Measurements from ENCODE around the gene PDS5B. TPM values are rescaled to one million over a fixed set of nuclear protein-coding genes. Genes with fewer than 3 reads are reported as not detected.

The PDS5B gene
- total RNA-seq, 1 experiment from 2014 or later, result 26.5 TPM

DNA sequence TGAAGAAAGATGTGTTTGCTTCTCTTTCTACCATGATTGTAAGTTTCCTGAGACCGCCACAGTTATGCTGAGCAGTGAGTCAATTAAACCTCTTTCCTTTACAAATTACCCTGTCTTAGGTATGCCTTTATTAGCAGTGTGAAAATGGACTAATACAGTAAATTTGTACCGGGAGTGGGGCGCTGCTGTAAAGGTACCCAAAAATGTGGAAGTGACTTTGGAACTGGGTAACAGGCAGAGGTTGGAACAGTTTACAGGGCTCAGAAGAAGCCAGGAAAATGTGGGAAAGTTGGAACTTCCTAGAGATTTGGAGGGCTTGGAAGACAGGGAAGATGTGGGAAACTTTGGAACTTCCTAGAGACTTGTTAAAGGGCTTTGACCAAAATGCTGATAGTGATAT is 9.2 kb upstream of the PDS5B start (continued):
- TF ChIP-seq, protein P1, sequence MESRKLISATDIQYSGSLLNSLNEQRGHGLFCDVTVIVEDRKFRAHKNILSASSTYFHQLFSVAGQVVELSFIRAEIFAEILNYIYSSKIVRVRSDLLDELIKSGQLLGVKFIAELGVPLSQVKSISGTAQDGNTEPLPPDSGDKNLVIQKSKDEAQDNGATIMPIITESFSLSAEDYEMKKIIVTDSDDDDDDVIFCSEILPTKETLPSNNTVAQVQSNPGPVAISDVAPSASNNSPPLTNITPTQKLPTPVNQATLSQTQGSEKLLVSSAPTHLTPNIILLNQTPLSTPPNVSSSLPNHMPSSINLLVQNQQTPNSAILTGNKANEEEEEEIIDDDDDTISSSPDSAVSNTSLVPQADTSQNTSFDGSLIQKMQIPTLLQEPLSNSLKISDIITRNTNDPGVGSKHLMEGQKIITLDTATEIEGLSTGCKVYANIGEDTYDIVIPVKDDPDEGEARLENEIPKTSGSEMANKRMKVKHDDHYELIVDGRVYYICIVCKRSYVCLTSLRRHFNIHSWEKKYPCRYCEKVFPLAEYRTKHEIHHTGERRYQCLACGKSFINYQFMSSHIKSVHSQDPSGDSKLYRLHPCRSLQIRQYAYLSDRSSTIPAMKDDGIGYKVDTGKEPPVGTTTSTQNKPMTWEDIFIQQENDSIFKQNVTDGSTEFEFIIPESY (IDR thresholded peaks at IDR 0.05; ENCODE audit: extremely low read depth, insufficient replicate concordance, low read length), result no peak
- TF ChIP-seq ZFX (IDR thresholded peaks at IDR 0.05), result no peak
- no peak for TF ChIP-seq JUND (IDR thresholded peaks at IDR 0.05)
- TF ChIP-seq YY1 (IDR thresholded peaks at IDR 0.05; ENCODE audit: extremely low read depth, insufficient replicate concordance, low read depth, low read length), result no peak
- TF ChIP-seq, protein P2, sequence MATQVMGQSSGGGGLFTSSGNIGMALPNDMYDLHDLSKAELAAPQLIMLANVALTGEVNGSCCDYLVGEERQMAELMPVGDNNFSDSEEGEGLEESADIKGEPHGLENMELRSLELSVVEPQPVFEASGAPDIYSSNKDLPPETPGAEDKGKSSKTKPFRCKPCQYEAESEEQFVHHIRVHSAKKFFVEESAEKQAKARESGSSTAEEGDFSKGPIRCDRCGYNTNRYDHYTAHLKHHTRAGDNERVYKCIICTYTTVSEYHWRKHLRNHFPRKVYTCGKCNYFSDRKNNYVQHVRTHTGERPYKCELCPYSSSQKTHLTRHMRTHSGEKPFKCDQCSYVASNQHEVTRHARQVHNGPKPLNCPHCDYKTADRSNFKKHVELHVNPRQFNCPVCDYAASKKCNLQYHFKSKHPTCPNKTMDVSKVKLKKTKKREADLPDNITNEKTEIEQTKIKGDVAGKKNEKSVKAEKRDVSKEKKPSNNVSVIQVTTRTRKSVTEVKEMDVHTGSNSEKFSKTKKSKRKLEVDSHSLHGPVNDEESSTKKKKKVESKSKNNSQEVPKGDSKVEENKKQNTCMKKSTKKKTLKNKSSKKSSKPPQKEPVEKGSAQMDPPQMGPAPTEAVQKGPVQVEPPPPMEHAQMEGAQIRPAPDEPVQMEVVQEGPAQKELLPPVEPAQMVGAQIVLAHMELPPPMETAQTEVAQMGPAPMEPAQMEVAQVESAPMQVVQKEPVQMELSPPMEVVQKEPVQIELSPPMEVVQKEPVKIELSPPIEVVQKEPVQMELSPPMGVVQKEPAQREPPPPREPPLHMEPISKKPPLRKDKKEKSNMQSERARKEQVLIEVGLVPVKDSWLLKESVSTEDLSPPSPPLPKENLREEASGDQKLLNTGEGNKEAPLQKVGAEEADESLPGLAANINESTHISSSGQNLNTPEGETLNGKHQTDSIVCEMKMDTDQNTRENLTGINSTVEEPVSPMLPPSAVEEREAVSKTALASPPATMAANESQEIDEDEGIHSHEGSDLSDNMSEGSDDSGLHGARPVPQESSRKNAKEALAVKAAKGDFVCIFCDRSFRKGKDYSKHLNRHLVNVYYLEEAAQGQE (IDR thresholded peaks at IDR 0.05; ENCODE audit: low read depth), result no peak
- TF ChIP-seq, protein P3, sequence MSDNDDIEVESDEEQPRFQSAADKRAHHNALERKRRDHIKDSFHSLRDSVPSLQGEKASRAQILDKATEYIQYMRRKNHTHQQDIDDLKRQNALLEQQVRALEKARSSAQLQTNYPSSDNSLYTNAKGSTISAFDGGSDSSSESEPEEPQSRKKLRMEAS (IDR thresholded peaks at IDR 0.05), result no peak
- TF ChIP-seq CBX3 (IDR thresholded peaks at IDR 0.05; ENCODE audit: low read depth), result no peak
- no peak for TF ChIP-seq ELF1 (IDR thresholded peaks at IDR 0.05; ENCODE audit: borderline replicate concordance, low read depth)

Data from HCT116 (cell line).